Measurements from ENCODE around the gene CMTR2. TPM values are rescaled to one million over a fixed set of nuclear protein-coding genes. Genes with fewer than 3 reads are reported as not detected.

CMTR2 gene
- total RNA-seq, 1 donor from 2014 or later = 23.1 TPM

GRCh38 chr16:71244521-71244920 lies 44.7 kb downstream of the CMTR2 start:
- Histone ChIP-seq H3K36me3 (no peaks in the 10 kb centered on the region), H3K27me3 (no peaks in the 10 kb centered on the region), H3K4me1 (no peaks in the 10 kb centered on the region), H3K4me3 (no peak overlapping the region), H3K9me3 (no peaks in the 10 kb centered on the region), H3K27ac (no peak overlapping the region)
- intact Hi-C loops (cut with DNase I) = no loop called here
- no peak for TF ChIP-seq CTCF (IDR thresholded peaks at IDR 0.05)
- DNase-seq (ENCODE audit: low spot score in 2 of 2) = no peak

GRCh38 chr16:71242601-71243000 lies 46.6 kb downstream of the CMTR2 start:
- no peak for DNase-seq (ENCODE audit: low spot score in 2 of 2)
- H3K27me3 ChIP-seq = no peaks in the 10 kb centered on the region
- no peak overlapping the region for H3K27ac ChIP-seq
- intact Hi-C loops (cut with DNase I) = no loop called here
- no peaks in the 10 kb centered on the region for H3K4me1 ChIP-seq
- no peak overlapping the region for H3K4me3 ChIP-seq
- no peaks in the 10 kb centered on the region for H3K9me3 ChIP-seq
- H3K36me3 ChIP-seq = no peaks in the 10 kb centered on the region
- TF ChIP-seq CTCF (IDR thresholded peaks at IDR 0.05) = no peak

GRCh38 chr16:71242036-71242435 lies 47.2 kb downstream of the CMTR2 start:
- Histone ChIP-seq H3K27me3 (no peaks in the 10 kb centered on the region), H3K4me3 (no peak overlapping the region), H3K4me1 (no peaks in the 10 kb centered on the region), H3K27ac (no peak overlapping the region), H3K9me3 (no peaks in the 10 kb centered on the region), H3K36me3 (no peaks in the 10 kb centered on the region)
- intact Hi-C loops (cut with DNase I) = no loop called here
- DNase-seq (ENCODE audit: low spot score in 2 of 2) = no peak
- no peak for TF ChIP-seq CTCF (IDR thresholded peaks at IDR 0.05)

Other genes starting within 250 kb of the CMTR2 start
- 1.2 TPM for gene HYDIN, start 58.7 kb downstream of the CMTR2 start, total RNA-seq
- gene CALB2, start 69.3 kb upstream of the CMTR2 start, total RNA-seq = 0.64 TPM
- not detected for gene TLE7, start 152.7 kb upstream of the CMTR2 start, total RNA-seq
- 0.43 TPM for gene ZNF23, start 172.8 kb upstream of the CMTR2 start, total RNA-seq
- not detected for gene ZNF19, start 199.9 kb upstream of the CMTR2 start, total RNA-seq
- gene CHST4, start 237.0 kb upstream of the CMTR2 start, total RNA-seq = not detected